SKM-1 treated with dmso at 0.1 percent for 144 hours (cell line): Measurements from ENCODE around the gene IRAK2.
"Not testable (repeated sequence)": the region's sequence is repeated elsewhere in the genome, so short reads cannot be mapped to it uniquely, and the experiment has no call there.

Experiments
- DNase-seq: peaks from one replicate; lab custom pipeline; 2025; ENCODE audit not compliant: unreplicated experiment; lab: John Stamatoyannopoulos, UW

Gene IRAK2

GRCh38 chr3:10160346-10160745 is 4.4 kb upstream of the IRAK2 start:
- no peak for DNase-seq

GRCh38 chr3:10160925-10161324 is 3.8 kb upstream of the IRAK2 start:
- DNase-seq: no peak

GRCh38 chr3:10162185-10162584 is 2.5 kb upstream of the IRAK2 start:
- peak; percentile 52 for DNase-seq

- DNase-seq: not testable (repeated sequence)
These were observed 546 bp upstream of the IRAK2 start for GRCh38 chr3:10164201-10164545.

- no peak for DNase-seq
These were observed 1.5 kb downstream of the IRAK2 start for GRCh38 chr3:10166213-10166604.

GRCh38 chr3:10169000-10169496 is 4.3 kb downstream of the IRAK2 start:
- DNase-seq: no peak

- no peak for DNase-seq
These were observed 6.3 kb downstream of the IRAK2 start for GRCh38 chr3:10170915-10171478.

GRCh38 chr3:10173095-10173925 is 8.6 kb downstream of the IRAK2 start:
- no peak for DNase-seq

- peak; percentile 25 for DNase-seq
These were observed 9.3 kb downstream of the IRAK2 start for GRCh38 chr3:10173926-10174435.

GRCh38 chr3:10175334-10175733 is 10.6 kb downstream of the IRAK2 start:
- not testable (repeated sequence) for DNase-seq

- DNase-seq: not testable (repeated sequence)
These were observed 11.4 kb downstream of the IRAK2 start for GRCh38 chr3:10176150-10176549.

GRCh38 chr3:10177737-10178136 is 13.0 kb downstream of the IRAK2 start:
- no peak for DNase-seq

GRCh38 chr3:10178892-10179291 is 14.2 kb downstream of the IRAK2 start:
- no peak for DNase-seq

GRCh38 chr3:10180289-10180688 is 15.6 kb downstream of the IRAK2 start:
- no peak for DNase-seq

GRCh38 chr3:10180738-10181295 is 16.1 kb downstream of the IRAK2 start:
- no peak for DNase-seq

GRCh38 chr3:10182950-10183349 is 18.2 kb downstream of the IRAK2 start:
- DNase-seq: no peak

- no peak for DNase-seq
These were observed 19.5 kb downstream of the IRAK2 start for GRCh38 chr3:10184250-10184649.

- DNase-seq: no peak
These were observed 21.4 kb downstream of the IRAK2 start for GRCh38 chr3:10185804-10186762.

GRCh38 chr3:10187290-10187876 is 22.7 kb downstream of the IRAK2 start:
- DNase-seq: no peak

- no peak for DNase-seq
These were observed 23.2 kb downstream of the IRAK2 start for GRCh38 chr3:10187944-10188343.
